ENCODE results near the gene ITGB8.

ITGB8 gene

GRCh38 chr7:20307901-20308300 is 22.8 kb upstream of the ITGB8 start:
- TF ChIP-seq, protein P1, sequence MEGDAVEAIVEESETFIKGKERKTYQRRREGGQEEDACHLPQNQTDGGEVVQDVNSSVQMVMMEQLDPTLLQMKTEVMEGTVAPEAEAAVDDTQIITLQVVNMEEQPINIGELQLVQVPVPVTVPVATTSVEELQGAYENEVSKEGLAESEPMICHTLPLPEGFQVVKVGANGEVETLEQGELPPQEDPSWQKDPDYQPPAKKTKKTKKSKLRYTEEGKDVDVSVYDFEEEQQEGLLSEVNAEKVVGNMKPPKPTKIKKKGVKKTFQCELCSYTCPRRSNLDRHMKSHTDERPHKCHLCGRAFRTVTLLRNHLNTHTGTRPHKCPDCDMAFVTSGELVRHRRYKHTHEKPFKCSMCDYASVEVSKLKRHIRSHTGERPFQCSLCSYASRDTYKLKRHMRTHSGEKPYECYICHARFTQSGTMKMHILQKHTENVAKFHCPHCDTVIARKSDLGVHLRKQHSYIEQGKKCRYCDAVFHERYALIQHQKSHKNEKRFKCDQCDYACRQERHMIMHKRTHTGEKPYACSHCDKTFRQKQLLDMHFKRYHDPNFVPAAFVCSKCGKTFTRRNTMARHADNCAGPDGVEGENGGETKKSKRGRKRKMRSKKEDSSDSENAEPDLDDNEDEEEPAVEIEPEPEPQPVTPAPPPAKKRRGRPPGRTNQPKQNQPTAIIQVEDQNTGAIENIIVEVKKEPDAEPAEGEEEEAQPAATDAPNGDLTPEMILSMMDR (IDR thresholded peaks at IDR 0.05; ENCODE audit: borderline replicate concordance, insufficient read depth, low read depth, low read length), result no peak
- no peak overlapping the region for H3K4me3 ChIP-seq (ENCODE audit: low read depth, low read length)

DNA sequence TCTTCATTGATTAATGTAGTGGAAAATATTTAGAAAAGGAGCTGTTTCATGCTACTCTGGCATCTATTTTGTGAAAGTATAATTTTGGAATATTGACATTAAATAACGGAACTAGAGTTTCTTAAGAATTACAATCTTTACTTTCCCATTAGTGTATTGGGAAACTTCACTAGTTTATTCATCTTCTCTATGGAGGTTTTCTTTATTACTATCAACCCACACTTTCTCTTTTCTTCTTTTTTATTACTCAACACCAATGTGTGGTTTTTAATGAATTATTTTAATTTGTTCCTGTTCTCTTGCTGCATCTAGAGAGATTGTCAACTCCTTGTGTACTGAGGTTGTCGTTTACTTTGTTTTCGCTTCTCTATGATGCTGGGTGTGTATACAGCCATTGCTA is 20.4 kb upstream of the ITGB8 start:
- H3K4me3 ChIP-seq (ENCODE audit: low read depth, low read length), result no peak overlapping the region
- TF ChIP-seq, protein P1 (IDR thresholded peaks at IDR 0.05; ENCODE audit: borderline replicate concordance, insufficient read depth, low read depth, low read length), result no peak

GRCh38 chr7:20310963-20311742 is 19.5 kb upstream of the ITGB8 start:
- no peak overlapping the region for H3K4me3 ChIP-seq (ENCODE audit: low read depth, low read length)
- TF ChIP-seq, protein P1 (IDR thresholded peaks at IDR 0.05; ENCODE audit: borderline replicate concordance, insufficient read depth, low read depth, low read length), result no peak

- TF ChIP-seq, protein P1 (IDR thresholded peaks at IDR 0.05; ENCODE audit: borderline replicate concordance, insufficient read depth, low read depth, low read length), result no peak
- H3K4me3 ChIP-seq (ENCODE audit: low read depth, low read length), result no peak overlapping the region
Observed at GRCh38 chr7:20311743-20312042, 19.0 kb upstream of the ITGB8 start.

DNA sequence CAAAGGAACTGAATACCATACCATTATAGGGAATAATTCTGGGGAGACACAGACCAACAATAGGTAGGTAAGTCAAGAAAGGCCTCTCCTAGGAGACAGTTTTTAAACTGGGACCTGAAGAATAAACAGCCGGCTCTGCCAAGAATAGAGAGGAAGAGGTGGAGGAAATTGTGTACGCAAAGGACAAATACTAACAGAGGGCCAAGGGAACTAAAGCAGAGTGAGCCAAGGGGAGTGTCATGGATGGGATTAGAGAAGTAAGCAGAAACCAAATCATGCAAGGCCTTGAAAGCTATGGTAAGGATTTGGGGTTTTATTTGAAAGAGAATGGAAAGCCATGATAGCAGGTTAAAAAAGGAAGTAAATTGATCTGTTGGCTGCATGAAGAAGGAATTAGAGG is 18.1 kb upstream of the ITGB8 start:
- TF ChIP-seq, protein P1 (IDR thresholded peaks at IDR 0.05; ENCODE audit: borderline replicate concordance, insufficient read depth, low read depth, low read length), result no peak

DNA sequence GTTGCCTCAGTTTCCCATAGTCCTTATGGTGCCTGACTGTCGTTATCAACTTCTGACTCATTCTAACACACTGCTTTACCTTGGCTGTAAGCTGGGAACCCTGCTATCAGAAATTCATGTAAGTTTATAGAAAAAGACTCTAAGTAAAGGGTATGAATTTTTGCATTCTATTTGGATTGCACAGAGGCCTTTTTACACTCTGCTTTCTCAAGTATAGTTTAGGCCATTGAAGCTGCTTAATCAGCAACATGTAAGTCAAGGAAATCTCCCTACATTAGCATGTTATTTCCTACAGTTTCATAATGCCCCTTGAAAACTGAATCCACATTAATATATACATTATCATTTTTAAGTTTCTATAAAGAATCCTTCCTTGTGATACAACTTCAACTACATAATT is 17.1 kb upstream of the ITGB8 start:
- TF ChIP-seq, protein P1 (IDR thresholded peaks at IDR 0.05; ENCODE audit: borderline replicate concordance, insufficient read depth, low read depth, low read length), result no peak
- H3K4me3 ChIP-seq (ENCODE audit: low read depth, low read length), result no peak overlapping the region

More for the DNA sequence above, 18.1 kb upstream of the ITGB8 start:
- H3K4me3 ChIP-seq (ENCODE audit: low read depth, low read length), result no peak overlapping the region

DNA sequence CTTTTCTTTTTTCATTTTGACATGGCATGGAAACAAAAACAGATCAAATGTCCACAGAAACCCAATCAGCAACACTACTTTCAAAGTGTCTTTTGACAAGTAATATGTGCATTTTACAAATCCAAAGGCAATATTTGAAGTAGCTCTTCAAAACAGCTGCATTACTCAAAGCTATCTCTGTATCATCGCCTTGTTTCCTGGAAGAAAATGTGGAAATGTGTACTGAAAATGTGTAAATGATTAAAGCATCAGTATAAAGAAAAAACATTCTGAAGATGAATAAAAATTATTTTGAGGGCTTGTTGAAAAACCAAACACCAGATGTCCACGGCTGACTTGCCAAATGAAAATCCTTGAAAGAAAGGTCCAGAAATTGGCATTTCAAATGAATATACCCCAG is 16.5 kb upstream of the ITGB8 start:
- TF ChIP-seq, protein P1 (IDR thresholded peaks at IDR 0.05; ENCODE audit: borderline replicate concordance, insufficient read depth, low read depth, low read length), result no peak
- no peak overlapping the region for H3K4me3 ChIP-seq (ENCODE audit: low read depth, low read length)

All from GM12875 (cell line).